H1 (cell line): ENCODE results near the gene C20orf144. TPM values are rescaled to one million over a fixed set of nuclear protein-coding genes. Genes with fewer than 3 reads are reported as not detected.

Source experiments
- CTCF ChIA-PET: fragments of 300-600 bp; sonication (Branson Sonifier 250); formaldehyde crosslinking; loops from one replicate; lab custom pipeline; 2021; ENCODE audit not compliant: partially characterized antibody; lab: Charles Lee
- POLR2A ChIA-PET: fragments of 300-600 bp; sonication (Branson Sonifier 250); formaldehyde crosslinking; loops from one replicate; lab custom pipeline; 2021; ENCODE audit warnings: inconsistent platforms; ENCODE audit not compliant: partially characterized antibody; lab: Charles Lee
- DNase-seq, 2 experiments: peaks; one replicate each; pipeline versions ENCODE4 v3.0.0 to v3.0.0-alpha.2; 2010 to 2022; ENCODE audit warnings: low spot score in 2 of 2, low read depth in 1 of 2, mixed read lengths in 1 of 2
- FAIRE-seq: peaks from 2 replicates; lab custom pipeline; 2011; peaks lifted over from hg19 to GRCh38; lab: Jason Lieb, UNC
- H2AFZ ChIP-seq: 2 replicates; pipeline ENCODE4 v1.8.1; 2012; ENCODE audit warnings: low read length, inconsistent platforms
- H2AK5ac ChIP-seq: 2 replicates; pipeline ENCODE4 v1.6.1; 2013; ENCODE audit warnings: low read depth, low read length
- H2BK120ac ChIP-seq: replicated peaks from 2 replicates; pipeline ENCODE3; 2013; ENCODE audit warnings: low read depth, low read length, inconsistent platforms
- H2BK12ac ChIP-seq: 2 replicates; pipeline ENCODE4 v1.6.1; 2013; ENCODE audit warnings: low read depth, low read length
- H2BK15ac ChIP-seq: 2 replicates; pipeline ENCODE4 v1.6.1; 2013; ENCODE audit warnings: low read length
- H2BK20ac ChIP-seq: 2 replicates; pipeline ENCODE4 v1.6.1; 2013; ENCODE audit warnings: low read length
- H2BK5ac ChIP-seq: 2 replicates; pipeline ENCODE4 v1.6.1; 2013; ENCODE audit warnings: low read depth, low read length
- H3K14ac ChIP-seq: 2 replicates; pipeline ENCODE4 v1.6.1; 2013; ENCODE audit warnings: inconsistent platforms; ENCODE audit not compliant: insufficient read length
- H3K18ac ChIP-seq: 2 replicates; pipeline ENCODE4 v1.6.1; 2013; ENCODE audit warnings: low read length; ENCODE audit errors: extremely low read depth
- H3K23ac ChIP-seq: 2 replicates; pipeline ENCODE4 v1.6.1; 2013; ENCODE audit warnings: inconsistent platforms; ENCODE audit not compliant: insufficient read length
- H3K23me2 ChIP-seq: 2 replicates; pipeline ENCODE4 v1.6.1; 2013; ENCODE audit warnings: low read depth, low read length
- H3K27ac ChIP-seq: 2 replicates; pipeline ENCODE4 v1.6.1; 2011; ENCODE audit warnings: low read depth, low read length, inconsistent platforms
- H3K27me3 ChIP-seq, 4 experiments: replicated peaks in 1 of 4; 1 replicate in 1 of 4; 2 replicates in 3 of 4; pipeline versions ENCODE4 v1.6.1 to v1.8.1; 2011 to 2013; ENCODE audit warnings: low read length in 3 of 4, mild to moderate bottlenecking in 3 of 4, inconsistent platforms in 2 of 4, mixed read lengths in 2 of 4, moderate library complexity in 1 of 4; ENCODE audit not compliant: control insufficient read depth in 3 of 4, insufficient read depth in 3 of 4; ENCODE audit errors: extremely low read depth in 1 of 4
- H3K36me3 ChIP-seq, 4 experiments: 2 replicates each; pipeline versions ENCODE4 v1.6.1 to v1.8.1; 2011 to 2013; ENCODE audit warnings: mild to moderate bottlenecking in 4 of 4, low read length in 3 of 4, moderate library complexity in 2 of 4, control low read depth in 1 of 4, inconsistent platforms in 1 of 4; ENCODE audit not compliant: insufficient read depth in 4 of 4, control insufficient read depth in 2 of 4
- H3K4ac ChIP-seq: replicated peaks from 2 replicates; pipeline ENCODE3; 2013; ENCODE audit warnings: low read length, low read depth, mixed read lengths, inconsistent platforms; ENCODE audit not compliant: insufficient read length
- H3K4me1 ChIP-seq, 4 experiments: replicated peaks in 1 of 4; 1 replicate in 1 of 4; 2 replicates in 3 of 4; pipeline versions ENCODE4 v1.6.1 to v1.8.1; 2011 to 2013; ENCODE audit warnings: low read length in 3 of 4, inconsistent platforms in 2 of 4, mixed read lengths in 1 of 4; ENCODE audit not compliant: insufficient read depth in 4 of 4, control insufficient read depth in 3 of 4
- H3K4me2 ChIP-seq, 2 experiments: 2 replicates each; pipeline versions ENCODE4 v1.6.1 to v1.8.1; 2011 to 2013; ENCODE audit warnings: low read depth in 2 of 2, low read length in 2 of 2, control low read depth in 1 of 2, inconsistent platforms in 1 of 2, mild to moderate bottlenecking in 1 of 2; ENCODE audit not compliant: insufficient read depth in 1 of 2
- H3K4me3 ChIP-seq, 4 experiments: fragments of 200-600, 300-600 bp in 1 of 4; sonication (generic), shearing (Covaris generic), sonication (Bioruptor Twin) in 1 of 4; 2 replicates each; pipeline versions ENCODE4 v1.5.1 to v1.8.1; 2011 to 2016; ENCODE audit warnings: low read length in 4 of 4, low read depth in 3 of 4, control low read depth in 2 of 4, inconsistent platforms in 2 of 4, mild to moderate bottlenecking in 2 of 4, mixed read lengths in 1 of 4, moderate library complexity in 1 of 4; ENCODE audit not compliant: insufficient read depth in 2 of 4; ENCODE audit errors: extremely low read depth in 1 of 4
- H3K56ac ChIP-seq: replicated peaks from 2 replicates; pipeline ENCODE3; 2013; ENCODE audit warnings: low read depth, mild to moderate bottlenecking, mixed read lengths, low read length, inconsistent platforms; ENCODE audit not compliant: insufficient read length
- H3K79me1 ChIP-seq: 2 replicates; pipeline ENCODE4 v1.6.1; 2013; ENCODE audit warnings: low read depth, low read length, control low read depth
- H3K79me2 ChIP-seq, 2 experiments: 2 replicates each; pipeline versions ENCODE4 v1.6.1 to v1.8.1; 2012 to 2013; ENCODE audit warnings: low read length in 2 of 2, mild to moderate bottlenecking in 2 of 2, inconsistent platforms in 1 of 2; ENCODE audit not compliant: insufficient read depth in 2 of 2, control insufficient read depth in 1 of 2
- H3K9ac ChIP-seq, 4 experiments: replicated peaks in 1 of 4; 1 replicate in 1 of 4; 2 replicates in 3 of 4; pipeline versions ENCODE4 v1.6.1 to v1.8.1; 2011 to 2013; ENCODE audit warnings: low read depth in 3 of 4, low read length in 3 of 4, control low read depth in 2 of 4, mild to moderate bottlenecking in 2 of 4, moderate library complexity in 2 of 4, inconsistent platforms in 1 of 4; ENCODE audit errors: extremely low read depth in 1 of 4
- H3K9me3 ChIP-seq, 2 experiments: 2 replicates each; pipeline versions ENCODE4 v1.6.1 to v1.8.1; 2012 to 2013; ENCODE audit warnings: mild to moderate bottlenecking in 2 of 2, moderate library complexity in 2 of 2, control low read depth in 1 of 2, inconsistent platforms in 1 of 2, low read depth in 1 of 2, low read length in 1 of 2, mixed read lengths in 1 of 2; ENCODE audit not compliant: insufficient read depth in 2 of 2
- H4K20me1 ChIP-seq, 2 experiments: replicated peaks in 1 of 2; 2 replicates each; pipeline versions ENCODE3 to v1.8.1; 2011 to 2013; ENCODE audit warnings: inconsistent platforms in 2 of 2, low read length in 2 of 2, mild to moderate bottlenecking in 1 of 2; ENCODE audit not compliant: insufficient read depth in 2 of 2, control insufficient read depth in 1 of 2
- H4K5ac ChIP-seq: 2 replicates; pipeline ENCODE4 v1.6.1; 2013; ENCODE audit warnings: low read length, low read depth, mixed read lengths, inconsistent platforms; ENCODE audit not compliant: insufficient read length
- H4K8ac ChIP-seq: 2 replicates; pipeline ENCODE4 v1.8.0; 2013; ENCODE audit warnings: mild to moderate bottlenecking, moderate library complexity, low read length, inconsistent platforms; ENCODE audit not compliant: insufficient read depth; ENCODE audit errors: extremely low read depth
- H4K91ac ChIP-seq: replicated peaks from 2 replicates; pipeline ENCODE3; 2013; ENCODE audit warnings: low read length, mixed read lengths, inconsistent platforms; ENCODE audit not compliant: insufficient read length
- BCL11A ChIP-seq, 2 experiments: IDR thresholded peaks; one replicate each; pipeline ENCODE4 v1.6.1; 2011; ENCODE audit warnings: low read depth in 2 of 2, low read length in 2 of 2, mild to moderate bottlenecking in 2 of 2
- EZH2 ChIP-seq: fragments of 200-600 bp; sonication (generic); IDR thresholded peaks from 2 replicates; pipeline ENCODE4 v1.7.1; 2012; ENCODE audit warnings: low read depth, mild to moderate bottlenecking, moderate library complexity, low read length, inconsistent platforms; ENCODE audit not compliant: severe bottlenecking
- HDAC6 ChIP-seq: IDR thresholded peaks from one replicate; pipeline ENCODE4 v1.7.1; 2012; ENCODE audit warnings: low read depth, mild to moderate bottlenecking, inconsistent platforms, low read length, moderate library complexity
- JUND ChIP-seq: IDR thresholded peaks from 2 replicates; pipeline ENCODE4 v1.6.1; 2011; ENCODE audit warnings: mild to moderate bottlenecking, improper control_type of control experiment, low read length
- RBBP5 ChIP-seq: IDR thresholded peaks from 2 replicates; pipeline ENCODE4 v1.7.1; 2012; ENCODE audit warnings: low read depth, mild to moderate bottlenecking, inconsistent platforms, low read length, moderate library complexity, borderline replicate concordance
- RFX5 ChIP-seq: IDR thresholded peaks from 2 replicates; pipeline ENCODE4 v1.6.1; 2011; ENCODE audit warnings: low read depth, low read length, improper control_type of control experiment, borderline replicate concordance
- RXRA ChIP-seq: IDR thresholded peaks from 2 replicates; pipeline ENCODE4 v1.6.1; 2011; ENCODE audit warnings: low read depth, mild to moderate bottlenecking, low read length, moderate library complexity; ENCODE audit not compliant: insufficient read depth
- SIN3A ChIP-seq, 2 experiments: IDR thresholded peaks in 1 of 2; conservative IDR thresholded peaks in 1 of 2; 2 replicates each; pipeline ENCODE4 v1.6.1; 2011 to 2012; ENCODE audit warnings: low read length in 2 of 2, improper control_type of control experiment in 1 of 2, low read depth in 1 of 2, mild to moderate bottlenecking in 1 of 2
- WGBS, 2 experiments: shearing (Covaris generic) in 1 of 2; methylation state at CpG; one replicate each; pipeline versions ENCODE4 v1.1.6 to v1.1.7; 2013 to 2015; ENCODE audit warnings: low lambda C conversion rate in 2 of 2, mixed read lengths in 2 of 2, inconsistent platforms in 1 of 2, low coverage in 1 of 2, missing lambda C conversion rate in 1 of 2; ENCODE audit not compliant: insufficient replicate concordance in 2 of 2, insufficient coverage in 1 of 2, insufficient read length in 1 of 2; ENCODE audit errors: extremely low coverage in 1 of 2, missing lambda C conversion rate in 1 of 2; 5-methylcytosine and 5-hydroxymethylcytosine counted together
- polyA plus RNA-seq, 7 experiments: library from polyadenylated mRNA; depleted of rRNA in 3 of 7; stranded (reverse) in 5 of 7; unstranded in 2 of 7; fragments of >200 nt in 5 of 7; fragments of 200-250 nt in 2 of 7; gene quantifications; 1 replicate in 5 of 7; 2 replicates in 1 of 7; 4 replicates in 1 of 7; pipeline versions ENCODE4 v1.2.1 to v1.2.3, GENCODE V29; 2011 to 2013; ENCODE audit warnings: missing spikeins in 2 of 7, mixed read lengths in 2 of 7
- total RNA-seq: library from RNA; stranded (reverse); fragmentation: NEBNext Ultra II Directional; extraction: Animal tissue kit (Norgen Biotek cat#: 25700); gene quantifications from 2 replicates; pipeline ENCODE4 v1.2.1, GENCODE V29; 2021
- TF ChIP-seq, protein P1 (sequence below): IDR thresholded peaks from 2 replicates; pipeline ENCODE4 v1.6.1; 2011; ENCODE audit warnings: low read length, improper control_type of control experiment

C20orf144 gene
- total and polyA plus RNA-seq, 2 of the 8 experiments (the other 6 are each of a cell fraction or from before 2014, with no cell fraction given) = 0.21 to 0.24 TPM

DNA sequence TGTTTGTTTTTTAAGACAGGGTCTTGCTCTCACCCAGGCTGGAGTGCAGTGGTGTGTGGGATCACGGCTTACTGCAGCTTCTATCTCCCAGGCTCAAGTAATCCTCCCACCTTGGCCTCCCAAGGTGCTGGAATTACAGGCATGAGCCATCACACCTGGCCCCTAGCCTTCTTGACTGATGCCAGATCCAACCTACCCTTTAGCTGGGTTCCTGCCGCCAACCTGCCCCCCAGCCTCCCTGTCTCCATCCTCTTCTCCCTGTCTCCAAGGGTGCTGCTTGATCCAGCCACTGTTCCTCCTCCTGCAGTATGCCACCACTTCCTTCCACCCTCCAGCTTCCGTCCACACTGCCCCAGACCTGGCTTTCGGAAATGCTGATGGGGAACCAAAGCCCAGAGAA lies 3.2 kb upstream of the C20orf144 start:
- no peak for FAIRE-seq
- POLR2A ChIA-PET = interaction anchor here (17.9 kb wide), 1 partner anchor 20 kb away, joined by 245 read pairs; the partner anchor contains the start of gene NECAB3

More for the DNA sequence above, 3.2 kb upstream of the C20orf144 start:
- Histone ChIP-seq H2BK12ac (no peak overlapping the region), H3K4me3 (no peak overlapping the region), H3K9me3 (no peaks in the 10 kb centered on the region), H3K4me2 (no peak overlapping the region), H4K8ac (no peak overlapping the region), H2BK20ac (no peak overlapping the region), H3K23me2 (peaks cover 8% of the 10 kb centered on the region; the same call in 1 of the 2 replicates), H3K27ac (no peak overlapping the region), H3K23ac (no peak overlapping the region), H3K18ac (no peak overlapping the region), H3K4ac (no peak overlapping the region), H2AFZ (no peak overlapping the region), H3K14ac (no peak overlapping the region), H3K4me1 (peaks cover 0 to 7% (median 3%) of the 10 kb centered on the region in 4 experiments; a peak in 4 of 7 replicates), H4K5ac (no peak overlapping the region), H3K56ac (no peak overlapping the region), H3K9ac (no peak overlapping the region), H2AK5ac (no peak overlapping the region), H2BK120ac (no peak overlapping the region), H3K27me3 (no peaks in the 10 kb centered on the region), H4K91ac (no peak overlapping the region), H3K79me1 (no peaks in the 10 kb centered on the region), H3K36me3 (peaks cover 0 to 11% (median 0%) of the 10 kb centered on the region in 4 experiments; a peak in 2 of 8 replicates), H2BK5ac (no peak overlapping the region), H3K79me2 (no peaks in the 10 kb centered on the region), H4K20me1 (peaks cover 0 to 8% of the 10 kb centered on the region in 2 experiments), H2BK15ac (no peak overlapping the region)
- TF ChIP-seq RBBP5 (no peak), JUND (no peak), RXRA (no peak), BCL11A (IDR thresholded peaks at IDR 0.05; ENCODE audit: low read depth in 2 of 2, low read length in 2 of 2) (no peak), RFX5 (no peak), HDAC6 (no peak), EZH2 (no peak), SIN3A (conservative IDR thresholded peaks at IDR 0.05 in 1 of 2, IDR thresholded peaks at IDR 0.05 in 1 of 2; ENCODE audit: low read depth in 1 of 2, low read length in 2 of 2) (no peak)
- TF ChIP-seq, protein P1, sequence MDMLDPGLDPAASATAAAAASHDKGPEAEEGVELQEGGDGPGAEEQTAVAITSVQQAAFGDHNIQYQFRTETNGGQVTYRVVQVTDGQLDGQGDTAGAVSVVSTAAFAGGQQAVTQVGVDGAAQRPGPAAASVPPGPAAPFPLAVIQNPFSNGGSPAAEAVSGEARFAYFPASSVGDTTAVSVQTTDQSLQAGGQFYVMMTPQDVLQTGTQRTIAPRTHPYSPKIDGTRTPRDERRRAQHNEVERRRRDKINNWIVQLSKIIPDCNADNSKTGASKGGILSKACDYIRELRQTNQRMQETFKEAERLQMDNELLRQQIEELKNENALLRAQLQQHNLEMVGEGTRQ = no peak
- no peak for DNase-seq
- WGBS, 2 experiments = 90% methylated on average over 4 of the region's 4 CpGs; no CpG with 5 or more reads in 1 of the 2 experiments
- CTCF ChIA-PET = interaction anchor here (5.0 kb wide), 1 partner anchor 9 kb away, joined by 31 read pairs; the partner anchor contains the start of gene ACTL10
